HepG2 (cell line): ENCODE measurements around the gene TRERF1. TPM values are rescaled to one million over a fixed set of nuclear protein-coding genes. Genes with fewer than 3 reads are reported as not detected.

Experiments
- ARNT2 ChIP-seq: sonication (generic); formaldehyde crosslinking; IDR thresholded peaks from 2 replicates; pipeline ENCODE4 v1.8.0; 2022; ENCODE audit warnings: mild to moderate bottlenecking, low read depth, missing genetic modification reagents, moderate library complexity
- ELK4 ChIP-seq: sonication (generic); formaldehyde crosslinking; IDR thresholded peaks from 2 replicates; pipeline ENCODE4 v1.9.0; 2021; ENCODE audit warnings: missing genetic modification reagents, borderline replicate concordance
- GZF1 ChIP-seq: sonication (generic); formaldehyde crosslinking; IDR thresholded peaks from 2 replicates; pipeline ENCODE4 v1.5.1; 2020; ENCODE audit warnings: mild to moderate bottlenecking, missing genetic modification reagents
- LBX2 ChIP-seq: sonication (generic); formaldehyde crosslinking; IDR thresholded peaks from 2 replicates; pipeline ENCODE4 v1.5.0; 2020; ENCODE audit warnings: missing genetic modification reagents, mild to moderate bottlenecking, borderline replicate concordance
- NCOA5 ChIP-seq: sonication (generic); formaldehyde crosslinking; IDR thresholded peaks from 2 replicates; pipeline ENCODE4 v1.4.0; 2020; ENCODE audit warnings: missing genetic modification reagents
- RERE ChIP-seq: IDR thresholded peaks from 2 replicates; pipeline ENCODE4 v1.6.1; 2016; ENCODE audit warnings: low read depth, missing genetic modification reagents, missing compliant biosample characterization
- SIX1 ChIP-seq: sonication (generic); formaldehyde crosslinking; IDR thresholded peaks from 2 replicates; pipeline ENCODE4 v1.4.0; 2020; ENCODE audit warnings: missing genetic modification reagents, borderline replicate concordance
- SRSF9 ChIP-seq: fragments of 200-400 bp; formaldehyde crosslinking; IDR thresholded peaks from 2 replicates; pipeline ENCODE4 v1.6.1; 2018; ENCODE audit warnings: borderline replicate concordance, mild to moderate bottlenecking, low read depth, low read length; ENCODE audit not compliant: insufficient read depth, poor library complexity, severe bottlenecking
- TFDP1 ChIP-seq: IDR thresholded peaks from 2 replicates; pipeline ENCODE4 v1.6.1; 2016; ENCODE audit warnings: missing compliant biosample characterization, missing genetic modification reagents, borderline replicate concordance
- ZNF18 ChIP-seq: sonication (generic); formaldehyde crosslinking; IDR thresholded peaks from 2 replicates; pipeline ENCODE4 v1.8.0; 2022; ENCODE audit warnings: mild to moderate bottlenecking, missing genetic modification reagents; ENCODE audit not compliant: insufficient replicate concordance
- ZNF180 ChIP-seq: sonication (generic); formaldehyde crosslinking; IDR thresholded peaks from 2 replicates; pipeline ENCODE4 v1.4.0; 2020; ENCODE audit warnings: low read depth, missing genetic modification reagents, borderline replicate concordance
- ZNF446 ChIP-seq: sonication (generic); formaldehyde crosslinking; IDR thresholded peaks from 2 replicates; pipeline ENCODE4 v1.5.0; 2020; ENCODE audit warnings: mild to moderate bottlenecking, missing genetic modification reagents
- ZNF75D ChIP-seq: sonication (generic); formaldehyde crosslinking; IDR thresholded peaks from 2 replicates; pipeline ENCODE4 v1.8.1; 2023; ENCODE audit warnings: missing genetic modification reagents, mild to moderate bottlenecking, borderline replicate concordance
- ZNF784 ChIP-seq: sonication (generic); formaldehyde crosslinking; IDR thresholded peaks from 2 replicates; pipeline ENCODE4 v1.5.1; 2020; ENCODE audit warnings: missing genetic modification reagents, mild to moderate bottlenecking, borderline replicate concordance
- polyA plus RNA-seq, 8 experiments: library from polyadenylated mRNA; depleted of rRNA in 3 of 8; stranded (reverse) in 7 of 8; unstranded in 1 of 8; fragments of >200 nt; fragmentation: Illumina TruSeq in 4 of 8; extraction: Trizol in 4 of 8; gene quantifications; 2 replicates each; pipeline versions ENCODE4 v1.2.1 to v1.2.3, GENCODE V29; 2011 to 2016; ENCODE audit warnings: low read depth in 4 of 8, missing spikeins in 1 of 8, mixed read lengths in 1 of 8; ENCODE audit not compliant: insufficient read depth in 1 of 8
- total RNA-seq, 5 experiments: library from RNA; depleted of rRNA; stranded (reverse); fragments of >200 nt; fragmentation: Illumina TruSeq; extraction: Trizol; gene quantifications; 2 replicates each; pipeline ENCODE4 v1.2.3, GENCODE V29; 2016; ENCODE audit warnings: low read depth in 1 of 5

The TRERF1 gene
- total and polyA plus RNA-seq, 2 of the 13 experiments (the other 11 are each of a cell fraction or from before 2014, with no cell fraction given): 0.02 TPM; not detected in 1

GRCh38 chr6:42217519-42218367 is 234.0 kb downstream of the TRERF1 start, which contains the start of gene MRPS10 (continued):
- TF ChIP-seq RERE (CRISPR knock-in tag) (peak; percentile 53; the same call in 1 of the 2 replicates), TFDP1 (CRISPR knock-in tag) (no peak; the same call in 1 of the 2 replicates), ARNT2 (CRISPR knock-in tag) (peak; percentile 32; the same call in 1 of the 2 replicates), SRSF9 (no peak), NCOA5 (CRISPR knock-in tag) (no peak), GZF1 (CRISPR knock-in tag) (0 out of 2 replicates have a peak, but pooled peaks have one; percentile 67), ZNF784 (CRISPR knock-in tag) (no peak; the same call in 1 of the 2 replicates), ZNF18 (CRISPR knock-in tag) (no peak), ZNF180 (CRISPR knock-in tag) (no peak), ELK4 (no peak), SIX1 (CRISPR knock-in tag) (peak; percentile 31; the same call in 1 of the 2 replicates), ZNF446 (no peak), ZNF75D (no peak), LBX2 (CRISPR knock-in tag) (no peak)
